HG03103 (cell line): ENCODE data around the gene DDX3X.
"Not testable (repeated sequence)": the region's sequence is repeated elsewhere in the genome, so short reads cannot be mapped to it uniquely, and the experiment has no call there.

Experiments
- ATAC-seq: cut with Tn5 transposase; IDR thresholded peaks from one replicate; pipeline ENCODE4 v1.9.1; 2021; ENCODE audit warnings: low read depth; ENCODE audit not compliant: unreplicated experiment

The DDX3X gene

GRCh38 chrX:41408576-41408975 is 74.6 kb downstream of the DDX3X start:
- ATAC-seq = no peak

DNA sequence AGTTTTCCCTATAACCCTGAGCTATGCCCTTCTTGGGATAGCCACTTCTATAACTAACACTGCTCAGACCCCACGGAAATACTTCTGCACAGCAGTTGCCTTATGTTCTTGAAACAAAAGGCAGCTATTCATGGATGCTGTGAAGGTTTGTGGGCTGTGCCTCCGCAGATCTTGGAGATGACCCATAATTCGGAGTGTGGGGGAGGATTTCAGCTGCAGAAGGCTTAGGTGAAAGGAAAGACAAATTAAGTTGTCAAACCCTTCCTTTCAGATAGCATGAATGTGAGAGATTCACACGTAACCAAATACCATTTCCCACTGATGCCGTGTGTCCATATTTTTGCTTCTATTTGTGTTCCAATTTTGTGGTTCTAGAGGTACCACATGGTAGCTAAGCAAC is 75.0 kb downstream of the DDX3X start:
- no peak for ATAC-seq

- ATAC-seq = not testable (repeated sequence)
Measured at GRCh38 chrX:41411222-41411621, 77.3 kb downstream of the DDX3X start.

GRCh38 chrX:41412261-41413081 is 78.5 kb downstream of the DDX3X start:
- ATAC-seq = no peak
